HFFc6 (cell line): ENCODE measurements around the gene SORCS2. TPM values are rescaled to one million over a fixed set of nuclear protein-coding genes. Genes with fewer than 3 reads are reported as not detected.

Source experiments
- DNase-seq: peaks from one replicate; pipeline ENCODE4 v3.0.0-alpha.2; 2018
- H3K27ac Mint-ChIP-seq: 2 replicates; pipeline ENCODE4 v1.8.0; 2020; ENCODE audit warnings: mild to moderate bottlenecking, mixed read lengths
- H3K27me3 Mint-ChIP-seq: 2 replicates; pipeline ENCODE4 v1.8.0; 2021; ENCODE audit warnings: mild to moderate bottlenecking, moderate library complexity, mixed read lengths; ENCODE audit not compliant: insufficient read depth
- H3K36me3 Mint-ChIP-seq: 2 replicates; pipeline ENCODE4 v1.8.0; 2021; ENCODE audit warnings: low read depth, mixed read lengths
- H3K4me1 Mint-ChIP-seq: 2 replicates; pipeline ENCODE4 v1.8.0; 2020; ENCODE audit warnings: low read depth, mixed read lengths
- H3K4me3 Mint-ChIP-seq: 2 replicates; pipeline ENCODE4 v1.8.0; 2020; ENCODE audit warnings: mild to moderate bottlenecking, moderate library complexity, mixed read lengths
- H3K9me3 Mint-ChIP-seq: 2 replicates; pipeline ENCODE4 v1.8.0; 2020; ENCODE audit warnings: mild to moderate bottlenecking, mixed read lengths
- total RNA-seq, 6 experiments: library from RNA; stranded (reverse); fragmentation: NEBNext Ultra II Directional; extraction: Animal tissue kit (Norgen Biotek cat#: 25700); gene quantifications; 2 replicates in 1 of 6; 3 replicates in 5 of 6; pipeline ENCODE4 v1.2.3, GENCODE V29; 2021
- TF ChIP-seq, protein P1 (sequence below): fragments of 200-600 bp; sonication (generic); IDR thresholded peaks from 2 replicates; pipeline ENCODE4 v1.5.0; 2021; ENCODE audit warnings: antibody characterized with exemption, mild to moderate bottlenecking

SORCS2 gene
- total RNA-seq, 6 experiments from 2014 or later: 0.05 to 0.15 (median 0.12) TPM; not detected in 3

DNA sequence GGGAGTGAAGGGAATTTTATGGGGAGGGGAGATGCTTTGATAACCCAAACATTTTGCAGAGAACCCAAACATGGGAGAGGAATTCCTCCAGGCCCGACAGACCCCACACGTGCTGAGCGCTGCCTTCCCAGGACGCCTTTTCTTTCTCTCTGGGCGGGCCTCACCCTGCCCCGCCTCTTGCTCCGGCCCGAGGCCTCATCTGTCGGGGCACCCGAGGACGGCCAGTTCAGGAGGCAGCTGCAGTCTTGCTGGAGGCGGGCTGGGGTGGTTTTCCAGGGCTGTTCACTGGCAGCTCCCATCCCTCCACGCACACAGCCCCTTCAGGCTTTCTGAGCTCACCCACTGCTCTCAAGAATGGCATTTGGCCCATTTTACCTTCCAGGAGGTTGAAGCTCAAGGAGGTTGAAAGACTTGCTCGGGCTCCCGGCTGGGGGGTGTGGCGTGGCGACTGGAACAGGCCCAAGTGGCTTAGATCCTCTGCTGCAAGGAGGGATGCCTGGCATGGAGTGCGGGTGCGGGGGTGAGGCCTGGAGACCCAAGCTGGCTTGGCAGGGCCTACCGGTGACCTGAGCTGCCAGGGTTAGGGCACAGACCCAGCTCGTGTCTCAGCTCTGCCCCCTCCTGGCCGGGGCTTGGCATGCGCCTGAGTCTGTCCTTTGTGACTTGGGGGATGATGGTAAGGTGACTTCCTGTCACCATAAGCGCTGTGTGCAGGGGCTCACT, 143.2 kb downstream of the SORCS2 start:
- Mint-ChIP-seq H3K36me3 (0 out of 2 replicates have a peak, but pooled peaks cover 3% of the 10 kb centered on the region), H3K27me3 (peaks cover 21% of the 10 kb centered on the region), H3K27ac (no peak overlapping the region), H3K9me3 (peaks cover 5% of the 10 kb centered on the region; the same call in 1 of the 2 replicates), H3K4me1 (no peaks in the 10 kb centered on the region), H3K4me3 (no peak overlapping the region)
- DNase-seq: no peak
- TF ChIP-seq, protein P1, sequence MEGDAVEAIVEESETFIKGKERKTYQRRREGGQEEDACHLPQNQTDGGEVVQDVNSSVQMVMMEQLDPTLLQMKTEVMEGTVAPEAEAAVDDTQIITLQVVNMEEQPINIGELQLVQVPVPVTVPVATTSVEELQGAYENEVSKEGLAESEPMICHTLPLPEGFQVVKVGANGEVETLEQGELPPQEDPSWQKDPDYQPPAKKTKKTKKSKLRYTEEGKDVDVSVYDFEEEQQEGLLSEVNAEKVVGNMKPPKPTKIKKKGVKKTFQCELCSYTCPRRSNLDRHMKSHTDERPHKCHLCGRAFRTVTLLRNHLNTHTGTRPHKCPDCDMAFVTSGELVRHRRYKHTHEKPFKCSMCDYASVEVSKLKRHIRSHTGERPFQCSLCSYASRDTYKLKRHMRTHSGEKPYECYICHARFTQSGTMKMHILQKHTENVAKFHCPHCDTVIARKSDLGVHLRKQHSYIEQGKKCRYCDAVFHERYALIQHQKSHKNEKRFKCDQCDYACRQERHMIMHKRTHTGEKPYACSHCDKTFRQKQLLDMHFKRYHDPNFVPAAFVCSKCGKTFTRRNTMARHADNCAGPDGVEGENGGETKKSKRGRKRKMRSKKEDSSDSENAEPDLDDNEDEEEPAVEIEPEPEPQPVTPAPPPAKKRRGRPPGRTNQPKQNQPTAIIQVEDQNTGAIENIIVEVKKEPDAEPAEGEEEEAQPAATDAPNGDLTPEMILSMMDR: peak; percentile 83

DNA sequence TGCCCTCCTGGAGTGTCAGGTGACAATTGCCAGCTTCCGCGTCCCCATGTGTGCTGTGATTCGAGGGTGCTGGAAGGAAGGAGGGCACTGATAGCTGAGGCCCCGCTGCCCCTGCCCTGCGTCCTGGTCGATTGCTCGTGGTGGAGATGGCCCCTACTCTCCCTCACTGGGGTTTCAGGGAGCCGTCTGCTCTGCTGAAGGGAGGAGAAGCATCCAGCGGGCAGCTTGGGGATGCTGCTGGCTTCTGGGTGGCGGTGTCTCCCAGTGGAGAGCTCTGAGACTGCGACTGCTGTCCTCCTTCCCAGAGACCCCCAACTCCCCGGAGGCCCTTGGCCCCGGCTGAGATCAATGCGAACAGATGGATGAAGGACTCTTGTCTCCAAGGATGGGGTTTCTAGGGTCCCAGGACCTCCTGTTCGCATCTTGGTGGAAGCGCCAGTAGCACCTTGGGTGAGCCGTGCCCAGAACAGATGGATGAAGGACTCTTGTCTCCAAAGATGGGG, 143.8 kb downstream of the SORCS2 start:
- Mint-ChIP-seq H3K4me1 (no peaks in the 10 kb centered on the region), H3K4me3 (no peak overlapping the region), H3K36me3 (0 out of 2 replicates have a peak, but pooled peaks cover 3% of the 10 kb centered on the region), H3K27me3 (peaks cover 26% of the 10 kb centered on the region), H3K9me3 (peaks cover 5% of the 10 kb centered on the region; the same call in 1 of the 2 replicates), H3K27ac (no peak overlapping the region)
- DNase-seq: no peak
- TF ChIP-seq, protein P1: peak; percentile 57

DNA sequence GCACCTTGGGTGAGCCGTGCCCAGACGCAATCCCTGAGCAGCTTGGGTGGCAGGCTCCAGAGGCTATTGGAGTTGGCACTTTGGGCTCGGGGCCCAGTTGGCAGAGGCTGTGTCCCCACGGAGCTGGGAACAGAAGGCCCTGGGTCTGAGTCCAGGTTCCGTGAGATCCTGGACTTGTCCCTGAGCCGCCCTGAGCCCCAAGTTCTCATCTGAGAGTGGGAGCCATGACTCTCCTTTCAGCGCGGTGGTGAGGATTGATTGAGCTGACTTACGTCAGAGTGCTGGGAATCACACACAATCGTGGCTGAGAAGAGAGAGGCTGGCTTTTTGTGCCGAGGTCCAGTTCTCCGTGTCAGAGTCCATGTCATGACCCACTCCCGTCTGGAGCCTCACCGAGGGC, 144.4 kb downstream of the SORCS2 start:
- DNase-seq: no peak
- H3K9me3 Mint-ChIP-seq: peaks cover 5% of the 10 kb centered on the region; the same call in 1 of the 2 replicates
- 0 out of 2 replicates have a peak, but pooled peaks cover 3% of the 10 kb centered on the region for H3K36me3 Mint-ChIP-seq
- no peaks in the 10 kb centered on the region for H3K4me1 Mint-ChIP-seq
- peaks cover 29% of the 10 kb centered on the region for H3K27me3 Mint-ChIP-seq
- no peak overlapping the region for H3K4me3 Mint-ChIP-seq
- TF ChIP-seq, protein P1: no peak
- no peak overlapping the region for H3K27ac Mint-ChIP-seq

DNA sequence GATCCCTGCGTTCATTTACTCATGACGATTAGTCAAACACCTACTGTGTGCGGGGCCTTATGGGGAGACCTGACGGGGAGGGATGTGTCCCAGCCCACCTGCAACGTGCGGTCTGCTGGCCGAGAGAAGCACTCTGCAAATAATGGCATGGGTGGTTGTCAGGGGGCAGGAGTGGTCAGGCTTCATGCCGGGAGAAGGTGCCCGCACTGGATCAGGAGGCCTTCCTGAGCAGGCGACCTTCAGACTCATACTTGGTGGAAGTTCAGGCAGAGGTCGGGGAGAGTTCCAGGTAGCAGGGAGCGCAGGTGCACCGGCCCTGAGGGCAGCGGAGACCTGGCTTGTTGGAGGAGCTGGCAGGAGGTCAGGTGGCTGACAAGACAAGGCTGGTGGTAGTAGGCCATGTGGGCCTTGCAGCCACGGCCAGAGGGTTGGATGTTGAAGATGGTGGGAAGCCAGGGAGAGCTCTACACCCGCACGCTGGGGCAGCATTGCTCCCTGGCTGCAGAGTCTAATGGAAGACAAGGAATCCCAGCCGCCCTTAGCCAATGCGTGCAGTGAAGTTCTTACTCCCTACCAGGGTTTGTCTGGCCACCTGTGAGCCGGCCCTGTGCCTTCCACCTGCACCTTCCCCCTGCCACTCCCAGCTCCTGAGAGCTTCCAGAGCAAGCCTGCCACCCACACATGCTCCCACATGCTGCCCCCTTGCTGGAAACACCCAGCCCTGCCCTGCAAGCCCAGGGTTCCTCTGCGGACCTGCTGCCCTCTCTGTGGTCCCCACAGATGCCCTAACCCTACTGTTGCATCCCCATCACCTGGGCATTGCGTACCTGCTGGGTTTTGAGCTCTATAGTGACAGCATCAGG, 145.1 kb downstream of the SORCS2 start:
- no peak overlapping the region for H3K27ac Mint-ChIP-seq
- 0 out of 2 replicates have a peak, but pooled peaks cover 3% of the 10 kb centered on the region for H3K36me3 Mint-ChIP-seq
- DNase-seq: no peak
- TF ChIP-seq, protein P1: no peak
- H3K27me3 Mint-ChIP-seq: peaks cover 30% of the 10 kb centered on the region
- no peaks in the 10 kb centered on the region for H3K4me1 Mint-ChIP-seq
- peaks cover 5% of the 10 kb centered on the region; the same call in 1 of the 2 replicates for H3K9me3 Mint-ChIP-seq
- H3K4me3 Mint-ChIP-seq: no peak overlapping the region

DNA sequence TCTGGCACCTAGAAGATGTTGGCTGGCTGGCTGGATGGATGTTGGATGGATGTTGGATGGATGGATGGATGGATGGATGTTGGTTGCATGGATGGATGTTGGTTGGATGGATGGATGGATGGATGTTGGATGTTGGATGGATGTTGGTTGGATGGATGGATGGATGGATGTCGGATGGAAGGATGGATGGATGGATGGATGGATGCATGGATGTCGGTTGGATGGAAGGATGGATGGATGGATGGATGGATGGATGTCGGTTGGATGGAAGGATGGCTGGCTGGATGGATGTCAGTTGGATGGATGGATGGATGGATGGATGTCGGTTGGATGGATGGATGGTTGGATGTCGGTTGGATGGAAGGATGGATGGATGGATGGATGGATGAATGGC, 145.7 kb downstream of the SORCS2 start:
- TF ChIP-seq, protein P1: no peak
- no peaks in the 10 kb centered on the region for H3K4me1 Mint-ChIP-seq
- no peak overlapping the region for H3K4me3 Mint-ChIP-seq
- H3K9me3 Mint-ChIP-seq: peaks cover 5% of the 10 kb centered on the region; the same call in 1 of the 2 replicates
- DNase-seq: no peak
- peaks cover 30% of the 10 kb centered on the region for H3K27me3 Mint-ChIP-seq
- no peak overlapping the region for H3K27ac Mint-ChIP-seq
- H3K36me3 Mint-ChIP-seq: 0 out of 2 replicates have a peak, but pooled peaks cover 3% of the 10 kb centered on the region
